ENCODE data around the gene TSC22D3.

Gene TSC22D3

GRCh38 chrX:107730991-107731766 lies 44.4 kb downstream of the TSC22D3 start:
- TF ChIP-seq CTCF (conservative IDR thresholded peaks at IDR 0.05) (no peak), ZFX (IDR thresholded peaks at IDR 0.05) (no peak)
- peak overlapping the region; percentile 97 for H3K27ac ChIP-seq

- H3K27ac ChIP-seq = peak overlapping the region; percentile 97
- no peak for TF ChIP-seq ZFX (IDR thresholded peaks at IDR 0.05)
- TF ChIP-seq CTCF (conservative IDR thresholded peaks at IDR 0.05) = no peak
Measured at GRCh38 chrX:107730298-107730655, 45.3 kb downstream of the TSC22D3 start.

- peak overlapping the region; percentile 97 for H3K27ac ChIP-seq
Measured at GRCh38 chrX:107729558-107730297, 45.9 kb downstream of the TSC22D3 start.

GRCh38 chrX:107728371-107729099 lies 47.1 kb downstream of the TSC22D3 start:
- TF ChIP-seq ZFX (IDR thresholded peaks at IDR 0.05) (no peak), CTCF (conservative IDR thresholded peaks at IDR 0.05) (no peak)
- peak overlapping the region; percentile 97 for H3K27ac ChIP-seq

More at GRCh38 chrX:107729558-107730297, 45.9 kb downstream of the TSC22D3 start:
- TF ChIP-seq CTCF (conservative IDR thresholded peaks at IDR 0.05) = no peak
- no peak for TF ChIP-seq ZFX (IDR thresholded peaks at IDR 0.05)

- peak overlapping the region; percentile 92; the same call in 1 of the 2 replicates for H3K27ac ChIP-seq
- TF ChIP-seq CTCF (conservative IDR thresholded peaks at IDR 0.05) (no peak), ZFX (IDR thresholded peaks at IDR 0.05) (no peak)
Measured at GRCh38 chrX:107726816-107727534, 48.6 kb downstream of the TSC22D3 start.

GRCh38 chrX:107725761-107726555 lies 49.6 kb downstream of the TSC22D3 start:
- peak overlapping the region; percentile 92 for H3K27ac ChIP-seq
- TF ChIP-seq CTCF (conservative IDR thresholded peaks at IDR 0.05) = no peak
- TF ChIP-seq ZFX (IDR thresholded peaks at IDR 0.05) = no peak
